KMS-11 (cell line): Measurements from ENCODE around the gene RHBDF2.
A peak's percentile ranks its signal among the peaks of the same experiment; 100 is the strongest.
"Not testable (repeated sequence)": the region's sequence is repeated elsewhere in the genome, so short reads cannot be mapped to it uniquely, and the experiment has no call there.

ENCODE experiments used
- H2AFZ ChIP-seq: fragments of 200-600 bp; sonication (generic); 2 replicates; pipeline ENCODE4 v1.6.1; 2016; ENCODE audit warnings: antibody characterized with exemption, mixed run types, low read depth
- H3K27ac ChIP-seq: fragments of 200-600 bp; sonication (generic); 2 replicates; pipeline ENCODE4 v1.6.1; 2016; ENCODE audit warnings: mild to moderate bottlenecking, mixed run types
- H3K27me3 ChIP-seq: fragments of 200-600 bp; sonication (generic); 2 replicates; pipeline ENCODE4 v1.6.1; 2017; ENCODE audit warnings: mild to moderate bottlenecking, low read depth, mixed run types, moderate library complexity; ENCODE audit not compliant: insufficient read depth
- H3K36me3 ChIP-seq: fragments of 200-600 bp; sonication (generic); 2 replicates; pipeline ENCODE4 v1.6.1; 2017; ENCODE audit warnings: mild to moderate bottlenecking, mixed run types; ENCODE audit not compliant: insufficient read depth
- H3K4me1 ChIP-seq: fragments of 200-600 bp; sonication (generic); 2 replicates; pipeline ENCODE4 v1.6.1; 2016; ENCODE audit warnings: mild to moderate bottlenecking, low read depth, mixed run types; ENCODE audit not compliant: poor library complexity, severe bottlenecking
- H3K4me2 ChIP-seq: fragments of 200-600 bp; sonication (generic); 2 replicates; pipeline ENCODE4 v1.7.0; 2016; ENCODE audit warnings: mild to moderate bottlenecking, mixed run types
- H3K4me3 ChIP-seq: fragments of 200-600 bp; sonication (generic); IDR thresholded peaks from 2 replicates; pipeline ENCODE4 v1.6.1; 2017; ENCODE audit warnings: low read depth, low read length, mixed read lengths; ENCODE audit not compliant: insufficient read depth
- H3K79me2 ChIP-seq: fragments of 200-600 bp; sonication (generic); 2 replicates; pipeline ENCODE4 v1.6.1; 2016; ENCODE audit warnings: low read depth, mixed run types; ENCODE audit not compliant: insufficient read depth
- H3K9ac ChIP-seq: fragments of 200-600 bp; sonication (generic); 2 replicates; pipeline ENCODE4 v1.6.1; 2016; ENCODE audit warnings: mild to moderate bottlenecking, mixed run types
- H4K20me1 ChIP-seq: fragments of 200-600 bp; sonication (generic); 2 replicates; pipeline ENCODE4 v1.6.1; 2016; ENCODE audit warnings: mild to moderate bottlenecking, mixed run types; ENCODE audit not compliant: insufficient read depth
- CTCF ChIP-seq: fragments of 200-600 bp; sonication (generic); conservative IDR thresholded peaks from 2 replicates; pipeline ENCODE4 v1.6.1; 2017; ENCODE audit warnings: low read depth, mild to moderate bottlenecking, antibody characterized with exemption, low read length, moderate library complexity, mixed read lengths

The RHBDF2 gene

GRCh38 chr17:76524598-76525512 lies 23.6 kb upstream of the RHBDF2 start:
- no peak for TF ChIP-seq CTCF
- H3K4me2 ChIP-seq, result no peak overlapping the region
- no peak overlapping the region for H3K9ac ChIP-seq
- no peak overlapping the region for H3K4me3 ChIP-seq
- H3K36me3 ChIP-seq, result no peaks in the 10 kb centered on the region
- peaks cover 55% of the 10 kb centered on the region for H3K27me3 ChIP-seq
- H3K79me2 ChIP-seq, result no peaks in the 10 kb centered on the region
- no peak overlapping the region for H3K27ac ChIP-seq
- no peak overlapping the region for H2AFZ ChIP-seq
- no peaks in the 10 kb centered on the region for H4K20me1 ChIP-seq
- H3K4me1 ChIP-seq, result peaks cover 4% of the 10 kb centered on the region

GRCh38 chr17:76523084-76524037 lies 22.1 kb upstream of the RHBDF2 start:
- peak overlapping the region; percentile 21; the same call in 1 of the 2 replicates for H2AFZ ChIP-seq
- H3K36me3 ChIP-seq, result no peaks in the 10 kb centered on the region
- peak overlapping the region; percentile 47; the same call in 1 of the 2 replicates for H3K4me2 ChIP-seq
- H3K4me3 ChIP-seq, result no peak overlapping the region
- H3K4me1 ChIP-seq, result peaks cover 4% of the 10 kb centered on the region
- peak; percentile 99 for TF ChIP-seq CTCF
- H3K27ac ChIP-seq, result no peak overlapping the region
- no peaks in the 10 kb centered on the region for H4K20me1 ChIP-seq
- H3K79me2 ChIP-seq, result no peaks in the 10 kb centered on the region
- H3K27me3 ChIP-seq, result peaks cover 62% of the 10 kb centered on the region
- no peak overlapping the region for H3K9ac ChIP-seq

- not testable (repeated sequence) for H2AFZ ChIP-seq, H3K27ac ChIP-seq, H3K4me1 ChIP-seq, H4K20me1 ChIP-seq, H3K4me3 ChIP-seq, H3K36me3 ChIP-seq, H3K4me2 ChIP-seq, H3K9ac ChIP-seq, H3K79me2 ChIP-seq
- peaks cover 49% of the 10 kb centered on the region for H3K27me3 ChIP-seq
These were observed 20.5 kb upstream of the RHBDF2 start for GRCh38 chr17:76521683-76522082.

GRCh38 chr17:76521262-76521661 lies 20.0 kb upstream of the RHBDF2 start:
- no peak overlapping the region for H3K27ac ChIP-seq
- H3K79me2 ChIP-seq, result no peaks in the 10 kb centered on the region
- no peak for TF ChIP-seq CTCF
- H3K4me2 ChIP-seq, result no peak overlapping the region
- H3K27me3 ChIP-seq, result peaks cover 49% of the 10 kb centered on the region
- no peak overlapping the region for H3K4me3 ChIP-seq
- no peaks in the 10 kb centered on the region for H3K36me3 ChIP-seq
- no peak overlapping the region for H3K9ac ChIP-seq
- H3K4me1 ChIP-seq, result peaks cover 4% of the 10 kb centered on the region
- H2AFZ ChIP-seq, result no peak overlapping the region
- no peaks in the 10 kb centered on the region for H4K20me1 ChIP-seq
